Activated T-helper 1 cell treated with anti-CD3 and anti-CD28 coated beads, Interleukin-12 subunit alpha, Interleukin-12 subunit beta, Interleukin-2, Interleukin-4 antibody, amounts not matched to agents 30 ng/mL and 10 ng/mL and 1 ng/mL, durations not matched to agents 14 hours and 24 hours and 36 hours (primary cell): Measurements from ENCODE around the gene PPP1R2. TPM values are rescaled to one million over a fixed set of nuclear protein-coding genes. Genes with fewer than 3 reads are reported as not detected.

Experiments
- DNase-seq: peaks from one replicate; pipeline ENCODE4 v3.0.0; 2021; ENCODE audit warnings: low spot score
- H3K27ac Mint-ChIP-seq: one replicate; pipeline ENCODE4 v1.8.0; 2021; ENCODE audit warnings: mild to moderate bottlenecking, mixed read lengths
- H3K27me3 Mint-ChIP-seq: one replicate; pipeline ENCODE4 v1.8.0; 2022; ENCODE audit warnings: mild to moderate bottlenecking, moderate library complexity, mixed read lengths; ENCODE audit not compliant: insufficient read depth
- H3K36me3 Mint-ChIP-seq: one replicate; pipeline ENCODE4 v1.8.0; 2021; ENCODE audit warnings: low read depth, mixed read lengths
- H3K4me1 Mint-ChIP-seq: one replicate; pipeline ENCODE4 v1.8.0; 2021; ENCODE audit warnings: low read depth, mixed read lengths
- H3K4me3 Mint-ChIP-seq: one replicate; pipeline ENCODE4 v1.8.0; 2021; ENCODE audit warnings: mild to moderate bottlenecking, moderate library complexity, mixed read lengths
- H3K9me3 Mint-ChIP-seq: one replicate; pipeline ENCODE4 v1.8.0; 2021; ENCODE audit warnings: mixed read lengths
- intact Hi-C: fragments of 100-400 bp; cut with micrococcal nuclease; formaldehyde crosslinking; loops from one replicate; pipeline ENCODE4 v1.15.1; 2024
- total RNA-seq: library from RNA; stranded (reverse); gene quantifications from 2 replicates; pipeline ENCODE4 v1.2.3, GENCODE V29; 2022

Gene PPP1R2
- total RNA-seq, 1 donor from 2014 or later = 98.8 TPM

GRCh38 chr3:195577645-195578177 lies 34.6 kb upstream of the PPP1R2 start:
- intact Hi-C loops = no loop called here
- Mint-ChIP-seq H3K27ac (no peak overlapping the region), H3K27me3 (peaks cover 10% of the 10 kb centered on the region), H3K4me1 (no peaks in the 10 kb centered on the region), H3K9me3 (no peaks in the 10 kb centered on the region), H3K4me3 (no peak overlapping the region), H3K36me3 (no peaks in the 10 kb centered on the region)
- no peak for DNase-seq

DNA sequence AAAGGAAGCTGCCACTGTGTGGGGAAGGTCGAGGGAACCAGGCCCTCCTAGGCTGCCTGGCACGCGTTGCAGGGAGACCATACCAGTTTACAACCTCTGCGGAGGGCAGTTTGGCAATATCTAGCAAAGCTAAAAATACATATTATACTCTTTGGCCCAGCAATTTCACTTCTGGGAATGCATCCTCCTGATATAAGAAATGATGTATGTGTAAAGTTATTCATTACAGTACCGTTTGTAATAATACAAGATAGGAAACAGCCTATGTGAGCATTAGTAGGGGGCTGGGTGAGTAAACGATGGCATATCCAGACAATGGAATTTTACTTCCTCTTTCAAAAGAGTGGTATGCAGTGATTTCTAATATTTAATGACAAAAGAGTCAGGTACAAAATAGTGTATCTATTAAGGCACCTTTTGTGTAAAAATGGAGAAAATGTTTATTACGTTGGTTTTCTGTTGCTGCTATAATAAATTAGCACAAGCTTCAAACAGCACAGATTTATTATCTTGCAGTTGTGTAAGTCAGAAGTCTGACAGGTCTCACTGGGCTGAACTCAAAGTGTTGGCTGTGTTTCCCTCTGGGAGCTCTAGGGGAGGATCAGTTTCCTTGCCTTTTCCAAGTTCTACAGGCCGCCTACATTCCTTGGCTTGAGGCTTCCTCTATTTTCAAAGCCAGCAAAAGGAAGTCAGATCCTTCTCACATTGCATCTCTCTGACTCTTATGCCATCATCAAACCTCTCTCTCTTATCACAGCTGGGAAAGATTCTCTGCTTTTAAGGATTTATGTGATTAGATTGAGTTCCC lies 31.6 kb upstream of the PPP1R2 start:
- peaks cover 10% of the 10 kb centered on the region for H3K27me3 Mint-ChIP-seq
- peaks cover 7% of the 10 kb centered on the region for H3K4me1 Mint-ChIP-seq
- intact Hi-C loops = no loop called here
- H3K9me3 Mint-ChIP-seq = no peaks in the 10 kb centered on the region
- H3K36me3 Mint-ChIP-seq = no peaks in the 10 kb centered on the region
- no peak overlapping the region for H3K4me3 Mint-ChIP-seq
- DNase-seq = no peak
- no peak overlapping the region for H3K27ac Mint-ChIP-seq

- Mint-ChIP-seq H3K36me3 (no peaks in the 10 kb centered on the region), H3K27ac (no peak overlapping the region)
- intact Hi-C loops = no loop called here
Measured at GRCh38 chr3:195573611-195574496, 30.7 kb upstream of the PPP1R2 start.

GRCh38 chr3:195571361-195571760 lies 28.2 kb upstream of the PPP1R2 start:
- Mint-ChIP-seq H3K9me3 (no peaks in the 10 kb centered on the region), H3K4me3 (no peak overlapping the region), H3K27me3 (peaks cover 7% of the 10 kb centered on the region), H3K4me1 (peaks cover 11% of the 10 kb centered on the region), H3K36me3 (no peaks in the 10 kb centered on the region), H3K27ac (no peak overlapping the region)
- intact Hi-C loops = no loop called here
- DNase-seq = no peak

More at GRCh38 chr3:195573611-195574496, 30.7 kb upstream of the PPP1R2 start:
- DNase-seq = no peak
- H3K4me1 Mint-ChIP-seq = peaks cover 7% of the 10 kb centered on the region
- no peak overlapping the region for H3K4me3 Mint-ChIP-seq
- H3K27me3 Mint-ChIP-seq = peaks cover 7% of the 10 kb centered on the region
- no peaks in the 10 kb centered on the region for H3K9me3 Mint-ChIP-seq

DNA sequence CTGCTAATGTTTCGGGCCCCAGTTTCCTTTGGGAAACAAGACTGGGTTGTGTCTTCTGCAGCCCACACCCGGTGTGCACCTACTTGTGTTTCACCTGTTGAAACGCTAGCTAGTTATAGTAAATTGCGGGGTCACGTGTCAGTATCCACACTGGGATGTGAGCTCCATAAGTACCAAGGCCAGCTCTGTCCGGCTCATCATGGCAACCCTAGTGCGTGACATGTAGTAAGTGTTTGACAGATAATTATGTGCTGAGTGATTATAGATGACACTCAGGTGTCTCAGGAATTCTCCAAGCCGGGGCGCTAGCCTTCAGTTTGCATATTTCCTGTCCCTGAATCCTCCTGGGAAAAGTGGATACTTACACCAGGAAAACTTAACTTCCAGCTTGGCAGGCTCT lies 27.8 kb upstream of the PPP1R2 start:
- peaks cover 7% of the 10 kb centered on the region for H3K27me3 Mint-ChIP-seq
- no peak for DNase-seq
- no peak overlapping the region for H3K27ac Mint-ChIP-seq
- no peaks in the 10 kb centered on the region for H3K36me3 Mint-ChIP-seq
- no peak overlapping the region for H3K4me3 Mint-ChIP-seq
- intact Hi-C loops = no loop called here
- H3K4me1 Mint-ChIP-seq = peaks cover 11% of the 10 kb centered on the region
- H3K9me3 Mint-ChIP-seq = no peaks in the 10 kb centered on the region

- Mint-ChIP-seq H3K27me3 (peaks cover 7% of the 10 kb centered on the region), H3K9me3 (no peaks in the 10 kb centered on the region), H3K4me3 (no peak overlapping the region), H3K36me3 (no peaks in the 10 kb centered on the region), H3K4me1 (peaks cover 11% of the 10 kb centered on the region), H3K27ac (no peak overlapping the region)
- intact Hi-C loops = no loop called here
- DNase-seq = no peak
Measured at GRCh38 chr3:195570344-195570743, 27.2 kb upstream of the PPP1R2 start.

DNA sequence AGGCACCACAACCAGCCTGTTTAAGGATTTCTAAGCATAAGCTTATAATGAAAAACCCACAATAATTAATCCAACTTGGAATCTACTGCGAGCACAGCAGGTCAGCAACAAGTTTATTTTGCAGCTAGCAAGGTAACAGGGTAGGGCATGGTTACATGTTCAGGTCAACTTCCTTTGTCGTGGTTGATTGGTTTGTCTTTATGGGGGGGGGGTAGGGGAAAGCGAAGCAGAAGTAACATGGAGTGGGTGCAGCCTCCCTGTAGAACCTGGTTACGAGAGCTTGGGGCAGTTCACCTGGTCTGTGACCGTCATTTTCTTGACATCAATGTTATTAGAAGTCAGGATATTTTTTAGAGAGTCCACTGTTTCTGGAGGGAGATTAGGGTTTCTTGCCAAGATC lies 25.5 kb upstream of the PPP1R2 start:
- Mint-ChIP-seq H3K9me3 (no peaks in the 10 kb centered on the region), H3K4me3 (no peak overlapping the region)
- intact Hi-C loops = no loop called here

DNA sequence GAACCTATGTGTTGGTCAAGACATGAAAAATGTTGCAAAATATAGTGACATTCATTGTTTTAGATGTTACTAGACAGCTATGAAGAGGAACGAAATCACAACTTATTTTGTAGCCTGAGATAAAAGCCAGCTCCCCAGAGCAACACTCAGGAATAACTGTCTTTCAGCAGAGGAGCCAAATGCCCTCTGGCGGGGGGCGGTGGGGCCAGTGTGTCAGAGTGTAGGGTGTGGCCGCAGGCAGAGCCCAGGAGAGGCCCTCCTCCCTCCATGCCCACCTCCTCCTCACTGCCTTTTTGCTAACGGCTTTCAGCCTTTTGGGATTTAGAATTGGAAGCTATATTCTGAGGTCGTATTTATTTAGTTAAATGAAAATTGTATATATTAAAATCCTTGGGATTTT lies 23.7 kb upstream of the PPP1R2 start:
- Mint-ChIP-seq H3K27me3 (peaks cover 10% of the 10 kb centered on the region), H3K9me3 (no peaks in the 10 kb centered on the region), H3K27ac (no peak overlapping the region), H3K4me3 (no peak overlapping the region), H3K36me3 (no peaks in the 10 kb centered on the region), H3K4me1 (peaks cover 11% of the 10 kb centered on the region)
- intact Hi-C loops = no loop called here
- no peak for DNase-seq

More for the DNA sequence above, 25.5 kb upstream of the PPP1R2 start:
- H3K27me3 Mint-ChIP-seq = peaks cover 13% of the 10 kb centered on the region
- H3K36me3 Mint-ChIP-seq = no peaks in the 10 kb centered on the region
- DNase-seq = no peak
- no peak overlapping the region for H3K27ac Mint-ChIP-seq
- H3K4me1 Mint-ChIP-seq = peaks cover 11% of the 10 kb centered on the region

DNA sequence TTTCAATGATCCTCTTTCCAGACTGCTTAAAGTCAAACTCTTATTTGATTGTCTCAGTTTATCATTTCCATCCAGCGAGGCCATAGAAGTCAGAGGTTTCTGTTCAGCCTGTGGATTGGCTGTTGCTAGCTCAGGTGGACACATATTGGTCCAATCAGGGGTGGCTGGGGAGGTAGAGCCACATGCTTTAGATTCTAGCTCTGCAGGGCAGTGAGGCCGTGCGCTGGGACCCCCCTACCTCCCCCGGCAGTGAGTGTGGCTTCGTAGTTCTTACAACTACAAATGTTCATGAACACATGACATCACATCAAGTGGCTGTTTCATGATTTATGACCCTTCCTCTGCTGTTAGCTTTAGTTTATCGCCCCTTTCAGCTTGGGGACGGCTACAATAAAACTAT lies 22.6 kb upstream of the PPP1R2 start:
- H3K9me3 Mint-ChIP-seq = no peaks in the 10 kb centered on the region
- no peaks in the 10 kb centered on the region for H3K36me3 Mint-ChIP-seq
- intact Hi-C loops = no loop called here
- H3K4me1 Mint-ChIP-seq = peaks cover 11% of the 10 kb centered on the region
- H3K4me3 Mint-ChIP-seq = no peak overlapping the region
- H3K27ac Mint-ChIP-seq = no peak overlapping the region
- peaks cover 10% of the 10 kb centered on the region for H3K27me3 Mint-ChIP-seq
- no peak for DNase-seq

DNA sequence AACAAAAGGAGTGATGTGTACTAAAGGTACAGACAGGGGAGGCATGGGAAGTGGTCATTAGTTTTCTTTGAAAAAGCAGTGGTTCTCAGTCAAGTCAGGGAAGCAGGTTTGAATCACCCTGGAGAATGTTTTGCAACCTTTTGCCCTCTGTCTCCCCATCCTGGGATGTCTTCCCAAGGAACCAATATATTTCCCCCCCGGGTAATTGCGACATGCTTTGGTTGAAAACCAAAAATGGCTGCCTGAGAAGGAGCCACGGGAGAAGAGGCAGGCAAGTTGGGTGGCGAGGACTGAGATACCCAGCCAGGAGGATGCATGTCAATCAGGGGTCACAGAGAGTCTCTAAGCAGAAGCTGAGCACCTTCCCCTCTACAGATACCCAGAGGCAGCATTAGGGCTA lies 20.2 kb upstream of the PPP1R2 start:
- H3K27me3 Mint-ChIP-seq = peaks cover 10% of the 10 kb centered on the region
- H3K27ac Mint-ChIP-seq = no peak overlapping the region
- H3K4me1 Mint-ChIP-seq = peaks cover 12% of the 10 kb centered on the region
- intact Hi-C loops = no loop called here
- H3K4me3 Mint-ChIP-seq = no peak overlapping the region
- no peaks in the 10 kb centered on the region for H3K36me3 Mint-ChIP-seq
- DNase-seq = no peak
- no peaks in the 10 kb centered on the region for H3K9me3 Mint-ChIP-seq

DNA sequence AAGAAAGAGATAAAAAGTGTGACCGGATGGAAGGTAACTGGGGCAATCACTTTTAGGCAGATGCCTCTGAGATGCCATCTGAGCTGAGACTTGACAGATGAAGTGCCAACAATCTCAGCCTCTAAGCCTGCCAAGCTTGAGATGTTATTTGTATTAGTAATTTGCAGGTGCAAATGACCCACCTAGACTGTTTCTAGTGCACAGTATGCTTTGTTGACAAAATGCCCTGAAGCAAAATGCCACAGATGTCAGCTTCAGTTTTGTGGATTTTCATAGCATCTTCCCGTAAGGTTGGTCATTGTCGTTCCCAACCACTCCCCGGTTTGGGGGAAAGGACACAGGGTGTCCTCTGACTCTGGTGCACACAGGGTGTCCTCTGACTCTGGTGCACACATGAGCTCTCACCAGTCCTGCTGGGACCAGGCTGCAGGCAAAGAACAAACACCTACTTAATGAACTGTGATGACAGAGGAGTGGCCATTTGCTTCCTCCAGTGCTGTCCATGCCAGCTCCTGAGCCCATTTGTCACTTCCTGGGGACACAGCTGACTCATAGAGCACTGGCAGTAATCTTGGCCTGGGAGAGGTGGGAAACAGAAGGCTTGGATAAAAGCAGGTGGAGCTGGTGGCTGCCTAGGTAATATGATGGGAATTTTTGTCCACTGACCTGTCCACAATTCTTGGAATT lies 16.7 kb upstream of the PPP1R2 start:
- Mint-ChIP-seq H3K27ac (no peak overlapping the region), H3K36me3 (no peaks in the 10 kb centered on the region), H3K9me3 (no peaks in the 10 kb centered on the region), H3K4me1 (peaks cover 21% of the 10 kb centered on the region), H3K27me3 (peaks cover 4% of the 10 kb centered on the region), H3K4me3 (no peak overlapping the region)
- intact Hi-C loops = loop anchor here (2.0 kb wide), 2 partner anchors 291 to 299 kb away; no protein-coding TSS in a partner anchor
- DNase-seq = no peak

- no peaks in the 10 kb centered on the region for H3K9me3 Mint-ChIP-seq
- no peak overlapping the region for H3K27ac Mint-ChIP-seq
- DNase-seq = no peak
- H3K4me1 Mint-ChIP-seq = peaks cover 23% of the 10 kb centered on the region
- H3K36me3 Mint-ChIP-seq = no peaks in the 10 kb centered on the region
- intact Hi-C loops = loop anchor here (2.0 kb wide), 2 partner anchors 292 to 300 kb away; no protein-coding TSS in a partner anchor
- peaks cover 3% of the 10 kb centered on the region for H3K27me3 Mint-ChIP-seq
- H3K4me3 Mint-ChIP-seq = no peak overlapping the region
Measured at GRCh38 chr3:195558602-195559001, 15.5 kb upstream of the PPP1R2 start.
